Prostate gland (tissue), 2 donors: ENCODE results near the gene MEIS2.

Experiments
- CTCF ChIP-seq, 4 experiments: fragments of 200-600 bp in 2 of 4; fragments of 450-650 bp in 2 of 4; sonication (generic) in 2 of 4; IDR thresholded peaks; 1 replicate in 3 of 4; 2 replicates in 1 of 4; pipeline ENCODE4 v1.5.1; 2016 to 2019; ENCODE audit warnings: antibody characterized with exemption in 4 of 4, mild to moderate bottlenecking in 2 of 4, moderate library complexity in 2 of 4
- POLR2A ChIP-seq: fragments of 450-650 bp; IDR thresholded peaks from one replicate; pipeline ENCODE4 v1.6.1; 2016; ENCODE audit warnings: antibody characterized with exemption, mild to moderate bottlenecking
- POLR2AphosphoS5 ChIP-seq: sonication (generic); formaldehyde crosslinking; IDR thresholded peaks from one replicate; pipeline ENCODE4 v1.6.1; 2017; ENCODE audit warnings: antibody characterized with exemption

DNA sequence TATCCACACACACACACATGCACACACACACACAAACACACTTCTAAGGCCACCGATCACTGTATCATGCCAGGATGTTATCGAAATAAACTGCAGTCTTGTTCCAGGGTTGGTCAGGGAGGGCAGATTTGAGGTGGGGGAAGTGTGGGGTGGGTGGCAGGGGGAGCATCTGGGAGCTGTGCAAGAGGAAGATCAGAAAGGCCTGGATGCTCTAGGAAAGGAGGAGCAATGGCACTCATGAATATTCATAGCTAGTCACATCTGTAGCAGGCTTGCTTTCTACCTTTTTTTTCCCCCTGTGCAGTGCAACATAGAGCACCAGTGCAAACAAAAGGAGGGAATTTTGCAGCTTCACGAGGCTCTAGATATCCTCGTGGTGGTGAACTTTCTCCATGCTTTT is 84.9 kb downstream of the MEIS2 start:
- no peak for TF ChIP-seq CTCF (IDR thresholded peaks at IDR 0.05)
- no peak for TF ChIP-seq POLR2AphosphoS5
- TF ChIP-seq POLR2A, result no peak
